AG09309 (cell line): ENCODE results near the gene GUCA2A.

ENCODE experiments used
- DNase-seq: peaks from one replicate; pipeline ENCODE4 v3.0.0-alpha.2; 2010; ENCODE audit warnings: low read depth
- H3K4me3 ChIP-seq: 2 replicates; pipeline ENCODE4 v1.5.1; 2011; ENCODE audit warnings: mild to moderate bottlenecking, low read depth, low read length, moderate library complexity; ENCODE audit not compliant: control insufficient read depth
- CTCF ChIP-seq: IDR thresholded peaks from 2 replicates; pipeline ENCODE4 v1.5.1; 2011; ENCODE audit warnings: mild to moderate bottlenecking, low read depth, low read length, inconsistent platforms; ENCODE audit not compliant: insufficient read depth, control insufficient read depth; ENCODE audit errors: missing control alignments

Gene GUCA2A

GRCh38 chr1:42142894-42143675 lies 21.5 kb downstream of the GUCA2A start:
- TF ChIP-seq CTCF, result no peak
- no peak overlapping the region for H3K4me3 ChIP-seq
- no peak for DNase-seq

GRCh38 chr1:42141978-42142377 lies 22.6 kb downstream of the GUCA2A start:
- no peak for TF ChIP-seq CTCF
- DNase-seq, result no peak
- H3K4me3 ChIP-seq, result no peak overlapping the region

DNA sequence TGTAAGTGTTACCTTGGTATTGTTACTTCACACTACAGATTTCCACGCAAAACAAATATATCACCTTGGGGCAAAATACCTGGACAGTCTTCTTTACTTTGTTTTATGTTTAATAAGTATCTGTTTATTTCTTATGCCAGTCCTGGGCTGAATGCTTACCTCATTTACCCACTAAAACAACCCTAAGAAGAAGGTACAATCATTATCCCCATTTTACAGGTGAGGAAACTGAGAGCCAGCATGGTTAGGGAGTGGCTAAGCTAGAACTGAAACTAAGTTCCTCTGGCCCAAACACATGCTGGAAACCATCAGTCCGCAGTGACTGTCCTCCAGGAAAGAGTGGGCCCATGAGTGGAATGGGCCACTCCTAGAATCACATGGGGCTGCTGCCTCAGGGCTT lies 24.4 kb downstream of the GUCA2A start:
- DNase-seq, result no peak
- H3K4me3 ChIP-seq, result no peak overlapping the region
- TF ChIP-seq CTCF, result no peak

GRCh38 chr1:42139444-42139843 lies 25.1 kb downstream of the GUCA2A start:
- H3K4me3 ChIP-seq, result no peak overlapping the region
- TF ChIP-seq CTCF, result no peak
- no peak for DNase-seq

DNA sequence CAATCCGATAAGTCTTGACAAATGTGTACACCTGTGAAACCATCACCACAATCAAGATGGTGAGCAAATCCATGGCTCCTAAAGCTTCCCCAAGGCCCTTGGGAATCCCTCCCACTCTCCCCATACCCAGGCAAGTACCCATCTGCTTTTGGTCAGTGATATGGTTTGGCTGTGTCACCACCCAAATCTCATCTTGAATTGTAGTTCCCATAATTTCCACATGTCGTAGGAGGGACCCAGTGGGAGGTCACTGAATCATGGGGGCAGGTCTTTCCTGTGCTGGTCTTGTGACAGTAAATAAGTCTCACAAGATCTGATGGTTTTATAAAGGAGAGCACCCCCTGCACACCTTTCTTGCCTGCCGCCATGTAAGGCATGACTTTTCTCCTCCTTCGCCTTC lies 26.0 kb downstream of the GUCA2A start:
- TF ChIP-seq CTCF, result no peak
- H3K4me3 ChIP-seq, result no peak overlapping the region
- no peak for DNase-seq

GRCh38 chr1:42137766-42138165 lies 26.8 kb downstream of the GUCA2A start:
- H3K4me3 ChIP-seq, result no peak overlapping the region
- no peak for DNase-seq
- TF ChIP-seq CTCF, result no peak

DNA sequence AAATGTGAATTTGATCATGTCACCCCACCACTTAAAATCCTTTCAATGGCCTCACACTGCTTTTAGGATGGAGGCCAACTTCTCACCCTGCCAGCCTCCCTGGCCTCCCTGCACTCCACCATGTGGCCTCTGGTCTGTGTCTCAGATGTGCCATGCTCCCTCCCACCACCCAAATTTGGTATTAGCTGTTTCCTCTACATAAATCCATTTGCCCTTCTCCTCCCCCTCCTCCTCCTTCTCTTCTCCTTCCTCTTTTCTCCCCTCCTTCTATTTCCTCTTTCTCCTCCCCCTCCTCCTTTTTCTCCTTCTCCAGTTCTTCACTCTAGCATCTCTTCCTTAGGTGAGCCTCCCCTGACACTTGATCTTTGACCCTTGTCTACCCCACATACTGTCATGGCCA lies 28.1 kb downstream of the GUCA2A start:
- DNase-seq, result no peak
- no peak overlapping the region for H3K4me3 ChIP-seq
- no peak for TF ChIP-seq CTCF
